NT2/D1 (cell line): Measurements from ENCODE around the gene DNAJC25.

Experiments used
- SUZ12 ChIP-seq: IDR thresholded peaks from 2 replicates; pipeline ENCODE4 v1.6.1; 2011; ENCODE audit not compliant: insufficient read length, insufficient read depth; ENCODE audit errors: extremely low read depth
- YY1 ChIP-seq: IDR thresholded peaks from 2 replicates; pipeline ENCODE4 v1.6.1; 2011; ENCODE audit not compliant: insufficient read length, insufficient read depth
- ZNF274 ChIP-seq: IDR thresholded peaks from 2 replicates; pipeline ENCODE4 v1.6.1; 2011; ENCODE audit warnings: mild to moderate bottlenecking, low read depth, low read length

- TF ChIP-seq YY1, result no peak
- TF ChIP-seq ZNF274, result no peak
- no peak for TF ChIP-seq SUZ12
Measured at GRCh38 chr9:111599092-111599954, 31.8 kb upstream of the DNAJC25 start, which contains the start of gene PTGR1.
